ENCODE results near the gene ASB5. TPM values are rescaled to one million over a fixed set of nuclear protein-coding genes. Genes with fewer than 3 reads are reported as not detected.
"Not testable (repeated sequence)": the region's sequence is repeated elsewhere in the genome, so short reads cannot be mapped to it uniquely, and the experiment has no call there.

ASB5 gene
- polyA plus RNA-seq, 1 donor: 128 TPM

GRCh38 chr4:176217510-176217909 is 51.5 kb downstream of the ASB5 start:
- DNase-seq: no peak

DNA sequence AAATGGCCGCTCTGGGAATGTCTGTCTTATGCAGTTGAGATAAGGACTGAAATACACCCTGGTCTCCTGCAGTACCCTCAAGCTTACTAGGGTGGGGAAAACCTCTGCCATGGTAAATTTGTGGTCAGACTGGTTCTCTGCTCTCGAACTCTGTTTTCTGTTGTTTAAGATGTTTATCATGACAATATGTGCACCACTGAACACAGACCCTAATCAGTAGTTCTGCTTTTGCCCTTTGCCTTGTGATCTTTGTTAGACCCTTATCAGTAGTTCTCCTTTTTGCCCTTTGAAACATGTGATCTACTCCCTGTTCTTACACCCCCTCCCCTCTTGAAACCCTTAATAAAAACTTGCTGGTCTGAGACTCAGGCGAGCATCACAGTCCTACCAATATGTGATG is 56.7 kb downstream of the ASB5 start:
- DNase-seq: not testable (repeated sequence)

- no peak for DNase-seq
Observed at GRCh38 chr4:176210579-176211296, 58.3 kb downstream of the ASB5 start.

DNA sequence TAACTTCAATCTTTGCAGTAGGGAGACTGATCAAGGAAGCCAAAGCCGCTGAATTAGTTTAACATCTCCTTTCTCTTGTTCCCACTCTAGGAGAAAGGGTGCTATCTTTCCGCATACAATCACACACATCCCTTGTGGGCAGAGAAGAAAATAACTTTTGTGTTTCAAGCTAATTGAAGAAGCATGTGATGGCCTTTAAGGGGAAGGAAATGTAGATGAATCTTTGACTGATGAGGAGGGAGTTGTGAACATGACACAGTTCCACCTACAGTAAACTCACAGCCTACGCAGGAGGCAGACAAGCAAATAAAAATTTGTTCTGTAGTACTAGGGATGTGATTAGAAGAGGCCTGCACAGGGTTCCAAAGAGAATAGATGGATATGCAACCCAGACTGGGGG is 58.9 kb downstream of the ASB5 start:
- no peak for DNase-seq

- DNase-seq: no peak
Observed at GRCh38 chr4:176209535-176209934, 59.5 kb downstream of the ASB5 start.

DNA sequence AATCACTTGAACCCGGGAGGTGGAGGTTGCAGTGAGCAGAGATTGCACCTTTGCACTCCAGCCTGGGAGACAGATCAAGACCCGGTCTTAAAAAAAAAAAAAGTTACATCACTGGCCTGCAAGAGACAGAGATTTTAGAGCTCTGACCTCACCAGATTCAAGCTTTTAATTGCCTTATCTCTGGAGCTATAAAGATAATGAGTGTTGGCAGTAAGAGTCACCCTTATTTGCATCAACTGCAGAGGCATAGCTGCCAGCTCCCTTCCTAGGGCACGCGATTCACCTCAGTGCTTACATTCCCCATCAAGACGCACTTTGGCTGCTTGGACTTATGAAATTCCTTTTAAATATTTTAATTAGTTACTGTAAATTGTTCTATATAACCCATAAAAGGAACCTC is 61.2 kb downstream of the ASB5 start:
- no peak for DNase-seq

GRCh38 chr4:176205299-176205698 is 63.7 kb downstream of the ASB5 start:
- DNase-seq: no peak

GRCh38 chr4:176198316-176198903 is 70.6 kb downstream of the ASB5 start:
- DNase-seq: no peak

DNA sequence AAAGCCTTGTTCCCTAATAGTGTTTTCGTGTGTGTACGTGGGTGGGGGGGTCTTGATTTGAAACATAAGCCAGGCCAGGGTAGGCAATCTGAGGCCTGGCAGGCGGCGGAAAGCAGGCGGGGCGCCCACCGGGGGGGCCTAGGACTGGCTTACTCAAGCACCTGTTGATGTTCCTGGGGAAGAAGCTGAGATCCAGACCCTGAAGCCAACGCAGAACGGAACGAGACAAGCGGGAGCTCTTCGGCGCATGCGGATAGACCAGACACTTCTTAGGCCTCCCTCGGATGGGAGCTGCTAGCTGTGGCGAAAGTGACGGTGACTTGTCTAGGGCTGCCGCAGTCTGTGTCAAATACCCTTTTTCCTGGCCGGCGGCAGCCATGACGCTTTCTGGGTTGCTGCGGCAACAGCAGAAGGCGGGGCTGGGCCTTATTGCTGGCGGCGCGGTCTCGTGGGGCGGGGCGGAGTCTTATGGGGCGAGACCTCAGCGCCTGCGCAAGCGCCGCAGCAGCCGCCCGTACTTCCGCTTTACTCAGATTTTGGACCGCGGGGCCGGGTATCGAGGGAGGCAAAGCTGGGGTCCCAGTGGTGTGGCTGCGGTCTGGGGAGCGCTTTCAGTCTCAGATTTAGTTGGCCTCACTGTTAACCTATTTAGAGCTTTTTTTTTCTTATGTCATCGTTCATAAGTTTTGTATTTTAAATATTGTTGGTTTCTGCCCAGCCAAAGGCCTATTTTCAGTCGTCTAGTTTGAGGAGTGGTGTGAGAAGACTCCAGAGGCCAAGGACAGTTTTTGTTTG is 73.6 kb downstream of the ASB5 start, which contains the start of gene SPATA4:
SPATA4 (minus strand) TSS at position 402 of the 795 bp plus-strand sequence; CDS start at position 379, 23 bp downstream.
- peak; percentile 93 for DNase-seq

DNA sequence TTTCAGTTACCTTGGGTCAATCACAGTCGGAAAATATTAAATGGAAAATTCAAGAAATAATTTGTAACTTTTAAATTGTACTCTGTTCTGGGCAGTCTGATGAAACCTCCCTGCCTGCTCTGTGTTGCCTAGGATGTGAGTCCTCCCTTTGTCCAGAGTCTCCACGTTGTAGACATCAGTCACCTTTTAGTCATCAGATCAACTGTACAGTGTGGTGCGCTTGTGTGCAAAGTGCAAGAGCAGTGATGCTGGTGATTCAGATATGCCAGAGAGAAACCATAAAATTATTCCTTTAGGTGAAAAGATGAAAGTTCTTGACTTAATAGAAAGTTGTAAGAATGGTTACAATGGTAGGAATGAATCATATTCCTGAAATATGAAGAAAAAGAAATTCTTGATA is 75.1 kb downstream of the ASB5 start:
- no peak for DNase-seq

- DNase-seq: no peak
Observed at GRCh38 chr4:176193126-176193525, 75.9 kb downstream of the ASB5 start.

- DNase-seq: no peak
Observed at GRCh38 chr4:176191974-176192373, 77.0 kb downstream of the ASB5 start.

DNA sequence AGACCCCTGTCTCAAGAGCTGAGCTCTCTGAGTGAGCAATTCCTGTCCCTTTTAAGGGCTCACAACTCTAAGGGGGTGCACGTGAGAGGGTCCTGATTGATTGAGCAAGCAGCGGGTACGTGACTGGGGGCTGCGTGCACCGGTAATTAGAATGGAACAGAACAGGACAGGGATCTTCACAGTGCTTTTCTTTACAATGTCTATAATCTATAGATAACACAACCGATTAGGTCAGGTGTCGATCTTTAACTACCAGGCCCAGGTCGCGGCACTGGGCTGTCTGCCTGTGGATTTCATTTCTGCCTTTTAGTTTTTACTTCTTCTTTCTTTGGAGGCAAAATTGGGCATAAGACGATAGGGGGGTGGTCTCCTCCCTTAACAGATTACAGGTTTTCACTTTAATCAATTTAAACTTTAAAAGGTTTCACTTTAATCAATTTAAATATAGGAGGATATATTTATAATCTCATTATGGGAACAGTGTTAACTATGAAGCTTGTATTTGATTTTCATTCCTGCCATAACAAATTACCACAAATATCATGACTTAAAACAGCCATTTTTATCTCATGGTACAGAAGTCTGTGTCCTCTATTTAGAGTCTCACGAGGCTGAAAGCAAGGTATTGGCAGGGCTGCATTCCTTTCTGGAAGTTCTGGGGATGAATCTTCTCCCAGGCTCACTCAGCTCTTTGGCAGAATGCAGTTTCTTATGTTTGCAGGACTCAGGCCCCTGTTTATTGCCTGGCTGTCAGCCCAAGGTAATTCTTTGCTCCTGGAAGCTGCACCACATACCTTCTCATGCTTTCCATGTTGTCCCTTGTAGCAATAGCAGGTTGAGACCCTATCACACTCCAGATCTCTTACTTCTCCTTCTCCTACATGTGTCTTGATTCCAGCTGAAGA is 78.9 kb downstream of the ASB5 start:
- peak; percentile 5 for DNase-seq

DNA sequence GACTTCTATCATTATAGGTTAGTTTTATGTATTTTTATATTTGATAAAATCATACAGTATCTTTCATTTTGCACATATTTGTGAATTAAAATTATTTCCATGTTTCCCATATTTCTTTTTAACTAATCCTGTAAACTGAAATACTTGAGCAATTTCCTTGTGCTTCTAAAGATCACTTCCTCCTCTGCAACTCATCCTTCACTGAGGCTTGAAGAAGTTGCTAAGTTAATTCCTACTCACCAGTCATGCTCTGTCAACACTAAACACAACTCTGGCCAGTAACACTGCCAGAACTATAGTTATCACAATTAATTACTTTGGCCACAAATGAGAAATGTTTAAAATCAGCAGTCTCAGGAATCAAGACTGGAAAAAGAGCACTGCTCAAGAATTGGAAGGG is 80.4 kb downstream of the ASB5 start:
- no peak for DNase-seq

DNA sequence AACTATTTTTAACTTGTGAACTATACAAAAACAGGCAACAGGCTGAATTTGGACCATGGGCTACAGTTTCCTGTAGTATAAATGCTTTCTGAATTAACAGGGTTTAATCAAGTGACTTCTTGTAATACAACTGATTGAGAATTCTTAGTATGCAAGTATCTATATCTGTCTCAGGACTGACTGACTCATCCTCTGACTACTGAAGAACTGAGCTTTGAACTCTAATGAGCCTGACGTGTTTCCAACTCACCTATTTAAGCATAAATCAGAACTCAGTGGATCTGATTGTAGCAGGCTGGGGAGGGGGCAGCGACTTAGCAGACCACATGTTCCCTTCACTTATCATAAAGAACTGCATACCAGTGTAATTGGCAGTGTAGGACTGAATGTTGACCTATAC is 81.4 kb downstream of the ASB5 start:
- DNase-seq: no peak

DNA sequence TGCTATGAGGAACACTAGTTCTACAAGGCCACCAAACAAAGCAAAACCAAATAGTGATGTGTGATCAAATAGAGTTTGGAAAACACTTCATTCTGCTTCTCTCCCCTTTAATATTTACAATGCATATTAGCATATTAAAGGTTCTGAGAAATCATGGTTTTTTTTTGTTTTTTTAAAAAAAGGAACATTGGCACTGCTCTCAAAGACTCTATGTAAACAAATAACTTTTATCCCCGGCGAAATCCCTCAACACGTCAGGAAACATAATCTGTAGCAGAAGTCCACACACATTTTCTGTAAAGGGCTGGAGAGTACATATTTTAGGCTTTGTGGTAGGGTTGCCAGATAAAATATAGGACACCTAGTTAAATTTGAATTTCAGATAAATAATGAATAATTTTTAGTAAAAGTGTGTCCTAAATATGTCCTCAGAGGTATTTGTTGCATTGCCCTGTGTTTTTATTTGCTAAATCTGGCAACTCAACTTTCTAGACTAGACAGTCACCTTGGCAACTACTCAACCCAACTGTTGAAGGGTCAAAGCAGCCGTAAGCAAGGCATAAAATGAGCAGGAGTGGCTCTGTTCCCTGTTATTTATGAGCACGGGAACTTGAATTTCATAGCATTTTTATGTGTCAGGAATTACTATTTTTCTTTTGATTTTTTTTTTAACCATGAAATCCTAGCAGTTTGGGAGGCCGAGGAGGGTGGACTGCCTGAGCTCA is 82.2 kb downstream of the ASB5 start:
- no peak for DNase-seq

DNA sequence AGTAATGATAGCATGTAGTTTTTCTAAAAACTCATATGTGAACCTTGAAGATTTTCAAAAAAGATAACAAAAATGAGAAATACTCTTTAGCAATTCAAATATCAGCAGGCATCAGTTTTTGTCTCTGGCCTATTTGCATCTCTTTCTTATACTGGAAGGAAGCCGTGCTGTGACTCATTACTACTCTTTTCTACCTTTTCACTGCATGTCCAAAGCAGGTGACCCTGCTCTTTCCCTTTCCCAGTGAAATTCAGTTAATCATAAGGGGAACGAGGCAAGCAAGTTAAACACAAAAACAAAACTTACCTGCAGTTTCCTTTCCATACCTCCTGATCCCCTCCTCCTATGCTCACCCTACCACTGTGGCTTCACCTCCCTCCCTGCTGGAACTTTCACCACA is 83.0 kb downstream of the ASB5 start:
- no peak for DNase-seq

GRCh38 chr4:176185051-176185450 is 84.0 kb downstream of the ASB5 start:
- no peak for DNase-seq
